ENCODE measurements around the gene ACER3. TPM values are rescaled to one million over a fixed set of nuclear protein-coding genes. Genes with fewer than 3 reads are reported as not detected.

ACER3 gene
- total and polyA plus RNA-seq, 2 experiments from 2014 or later = 17.1 to 18.3 TPM

DNA sequence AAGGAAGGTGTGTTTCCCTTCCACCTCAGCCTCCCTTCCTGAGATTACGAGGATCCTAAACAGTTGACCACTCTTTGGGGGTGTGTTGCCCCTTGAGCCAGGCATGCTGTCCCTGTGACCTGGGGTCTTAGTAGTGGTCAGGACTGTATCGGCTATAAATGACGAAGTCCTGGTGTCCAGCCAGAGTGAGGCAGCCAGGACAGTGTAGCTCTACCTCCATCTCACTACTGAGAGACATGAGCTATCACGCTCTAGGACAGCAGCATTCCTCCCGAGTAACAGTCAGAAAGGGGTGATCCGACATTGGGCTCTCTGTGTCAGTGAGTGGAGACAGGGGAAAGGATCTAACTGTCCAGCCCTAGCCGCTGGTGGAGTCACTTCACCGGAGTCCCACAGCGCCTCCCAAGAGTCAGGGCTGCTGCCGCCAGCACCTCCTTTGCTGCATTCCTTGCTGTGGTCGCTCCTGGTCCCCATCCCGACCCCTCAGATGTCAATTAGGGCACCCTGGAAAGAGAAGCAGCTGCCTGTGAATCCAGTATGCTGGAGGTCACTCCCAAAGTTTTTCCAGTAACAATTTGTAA, 170.2 kb downstream of the ACER3 start:
- WGBS (ENCODE audit: low lambda C conversion rate, missing lambda C conversion rate) = 80% methylated on average over 12 of the region's 12 CpGs
- Histone ChIP-seq H3K27ac (no peak overlapping the region), H3K79me2 (no peaks in the 10 kb centered on the region), H3K9me2 (replicated peaks; ENCODE audit: insufficient read depth) (no peaks in the 10 kb centered on the region), H4K20me1 (ENCODE audit: insufficient read depth, poor library complexity, severe bottlenecking) (no peaks in the 10 kb centered on the region), H2AFZ (no peak overlapping the region), H3K27me3 (no peaks in the 10 kb centered on the region), H3K4me2 (no peak overlapping the region), H3K4me1 (ENCODE audit: insufficient read depth) (peaks cover 4% of the 10 kb centered on the region), H3K36me3 (replicated peaks; ENCODE audit: insufficient read depth, low read depth) (no peaks in the 10 kb centered on the region), H3K9me3 (ENCODE audit: low read depth) (no peaks in the 10 kb centered on the region), H3K4me3 (no peak overlapping the region)
- TF ChIP-seq EZH2phosphoT487 (IDR thresholded peaks at IDR 0.05; ENCODE audit: low read depth, severe bottlenecking, unreplicated experiment) (no peak), EZH2 (IDR thresholded peaks at IDR 0.05; ENCODE audit: borderline replicate concordance) (no peak)
- TF ChIP-seq, protein P1, sequence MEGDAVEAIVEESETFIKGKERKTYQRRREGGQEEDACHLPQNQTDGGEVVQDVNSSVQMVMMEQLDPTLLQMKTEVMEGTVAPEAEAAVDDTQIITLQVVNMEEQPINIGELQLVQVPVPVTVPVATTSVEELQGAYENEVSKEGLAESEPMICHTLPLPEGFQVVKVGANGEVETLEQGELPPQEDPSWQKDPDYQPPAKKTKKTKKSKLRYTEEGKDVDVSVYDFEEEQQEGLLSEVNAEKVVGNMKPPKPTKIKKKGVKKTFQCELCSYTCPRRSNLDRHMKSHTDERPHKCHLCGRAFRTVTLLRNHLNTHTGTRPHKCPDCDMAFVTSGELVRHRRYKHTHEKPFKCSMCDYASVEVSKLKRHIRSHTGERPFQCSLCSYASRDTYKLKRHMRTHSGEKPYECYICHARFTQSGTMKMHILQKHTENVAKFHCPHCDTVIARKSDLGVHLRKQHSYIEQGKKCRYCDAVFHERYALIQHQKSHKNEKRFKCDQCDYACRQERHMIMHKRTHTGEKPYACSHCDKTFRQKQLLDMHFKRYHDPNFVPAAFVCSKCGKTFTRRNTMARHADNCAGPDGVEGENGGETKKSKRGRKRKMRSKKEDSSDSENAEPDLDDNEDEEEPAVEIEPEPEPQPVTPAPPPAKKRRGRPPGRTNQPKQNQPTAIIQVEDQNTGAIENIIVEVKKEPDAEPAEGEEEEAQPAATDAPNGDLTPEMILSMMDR (IDR thresholded peaks at IDR 0.05; ENCODE audit: poor library complexity) = no peak
- DNase-seq (ENCODE audit: low spot score) = no peak

DNA sequence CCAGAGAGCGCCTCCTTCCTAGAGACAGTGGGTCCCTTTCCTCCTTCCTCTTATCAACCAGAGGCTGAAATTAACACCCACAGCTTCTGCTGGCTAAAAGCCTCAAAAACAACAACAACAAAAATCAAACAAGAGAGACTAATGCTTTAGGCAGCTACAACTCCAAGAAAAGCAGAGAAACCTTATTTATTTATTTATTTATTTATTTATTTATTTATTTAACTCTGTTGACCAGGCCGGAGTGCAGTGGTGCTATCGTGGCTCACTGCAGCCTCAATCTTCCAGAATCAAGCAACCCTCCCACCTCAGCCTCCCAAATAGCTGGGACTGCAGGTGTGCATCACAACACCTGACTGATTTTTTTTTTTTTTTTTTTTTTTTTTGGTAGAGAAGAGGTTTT, 170.9 kb downstream of the ACER3 start:
- Histone ChIP-seq H2AFZ (no peak overlapping the region), H3K4me3 (no peak overlapping the region), H3K27ac (no peak overlapping the region), H3K79me2 (no peaks in the 10 kb centered on the region), H3K9me3 (ENCODE audit: low read depth) (no peaks in the 10 kb centered on the region), H3K9me2 (replicated peaks; ENCODE audit: insufficient read depth) (no peaks in the 10 kb centered on the region), H4K20me1 (ENCODE audit: insufficient read depth, poor library complexity, severe bottlenecking) (no peaks in the 10 kb centered on the region), H3K27me3 (no peaks in the 10 kb centered on the region), H3K4me2 (no peak overlapping the region), H3K36me3 (replicated peaks; ENCODE audit: insufficient read depth, low read depth) (no peaks in the 10 kb centered on the region), H3K4me1 (ENCODE audit: insufficient read depth) (peaks cover 4% of the 10 kb centered on the region)
- TF ChIP-seq, protein P1 (IDR thresholded peaks at IDR 0.05; ENCODE audit: poor library complexity) = no peak
- TF ChIP-seq EZH2phosphoT487 (IDR thresholded peaks at IDR 0.05; ENCODE audit: low read depth, severe bottlenecking, unreplicated experiment) (no peak), EZH2 (IDR thresholded peaks at IDR 0.05; ENCODE audit: borderline replicate concordance) (no peak)
- DNase-seq (ENCODE audit: low spot score) = no peak
- 89% methylated on average over 3 of the region's 3 CpGs for WGBS (ENCODE audit: low lambda C conversion rate, missing lambda C conversion rate)

DNA sequence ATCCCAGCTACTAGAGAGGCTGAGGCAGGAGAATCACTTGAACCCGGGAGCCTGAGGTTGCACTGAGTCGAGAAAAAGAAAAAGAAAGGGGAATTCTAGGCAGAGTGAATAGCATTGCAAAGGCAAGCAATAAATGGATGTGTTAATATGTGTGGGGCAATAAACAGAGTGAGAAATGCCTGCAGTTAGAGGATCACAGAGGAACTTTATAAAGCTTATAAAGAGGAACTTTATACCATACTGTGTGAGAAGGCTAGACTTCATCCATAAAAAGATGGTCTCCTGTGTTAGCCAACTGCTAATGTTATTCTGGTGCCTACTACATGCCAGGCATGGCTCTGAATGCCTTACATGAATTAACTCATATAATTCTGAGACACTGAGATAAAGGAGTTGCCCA, 174.3 kb downstream of the ACER3 start:
- 86% methylated on average over 2 of the region's 2 CpGs for WGBS (ENCODE audit: low lambda C conversion rate, missing lambda C conversion rate)
- Histone ChIP-seq H2AFZ (no peak overlapping the region), H3K36me3 (replicated peaks; ENCODE audit: insufficient read depth, low read depth) (no peaks in the 10 kb centered on the region), H3K4me3 (no peak overlapping the region), H3K79me2 (no peaks in the 10 kb centered on the region), H3K4me1 (ENCODE audit: insufficient read depth) (peaks cover 9% of the 10 kb centered on the region), H3K27ac (peak overlapping the region; percentile 22), H4K20me1 (ENCODE audit: insufficient read depth, poor library complexity, severe bottlenecking) (no peaks in the 10 kb centered on the region), H3K9me3 (ENCODE audit: low read depth) (no peaks in the 10 kb centered on the region), H3K27me3 (peaks cover 5% of the 10 kb centered on the region), H3K4me2 (no peak overlapping the region), H3K9me2 (replicated peaks; ENCODE audit: insufficient read depth) (no peaks in the 10 kb centered on the region)
- TF ChIP-seq EZH2 (IDR thresholded peaks at IDR 0.05; ENCODE audit: borderline replicate concordance) = no peak
- TF ChIP-seq, protein P1 (IDR thresholded peaks at IDR 0.05; ENCODE audit: poor library complexity) = no peak
- TF ChIP-seq EZH2phosphoT487 (IDR thresholded peaks at IDR 0.05; ENCODE audit: low read depth, severe bottlenecking, unreplicated experiment) = no peak
- DNase-seq (ENCODE audit: low spot score) = no peak

All from hepatocyte (in vitro differentiated cells).